Ovary (tissue), 9 donors: ENCODE measurements around the gene IMMP2L. TPM values are rescaled to one million over a fixed set of nuclear protein-coding genes. Genes with fewer than 3 reads are reported as not detected.

ENCODE experiments used
- DNase-seq, 5 donors: peaks; one replicate each; pipeline ENCODE4 v3.0.0-alpha.2; 2019 to 2020
- H3K27ac ChIP-seq, 2 donors: fragments of 200-600 bp; one replicate each; pipeline versions ENCODE4 v1.5.1 to v1.8.0; 2019 to 2022
- H3K27me3 ChIP-seq: fragments of 200-600 bp; one replicate; pipeline ENCODE4 v1.8.0; 2022
- H3K36me3 ChIP-seq: fragments of 200-600 bp; sonication (generic); one replicate; pipeline ENCODE4 v1.5.1; 2019
- H3K4me1 ChIP-seq: one replicate; pipeline ENCODE4 v1.8.1; 2013; ENCODE audit warnings: mild to moderate bottlenecking, moderate library complexity; ENCODE audit not compliant: insufficient read depth
- H3K4me3 ChIP-seq: fragments of 200-600 bp; sonication (generic); one replicate; pipeline ENCODE4 v1.5.1; 2017
- H3K9me3 ChIP-seq, 2 donors: fragments of 200-600 bp in 1 of 2; sonication (generic) in 1 of 2; one replicate each; pipeline versions ENCODE4 v1.5.1 to v1.8.1; 2013 to 2019; ENCODE audit warnings: mild to moderate bottlenecking in 1 of 2, moderate library complexity in 1 of 2
- CTCF ChIP-seq, 3 donors: fragments of 450-650 bp in 2 of 3; fragments of 200-600 bp in 1 of 3; IDR thresholded peaks; one replicate each; pipeline versions ENCODE4 v1.5.1 to v1.8.0; 2016 to 2022; ENCODE audit warnings: antibody characterized with exemption in 3 of 3, mild to moderate bottlenecking in 1 of 3
- EP300 ChIP-seq: sonication (generic); formaldehyde crosslinking; IDR thresholded peaks from one replicate; pipeline ENCODE4 v1.6.1; 2017; ENCODE audit warnings: antibody characterized with exemption
- POLR2A ChIP-seq: fragments of 450-650 bp; IDR thresholded peaks from one replicate; pipeline ENCODE4 v1.6.1; 2017; ENCODE audit warnings: antibody characterized with exemption, mild to moderate bottlenecking, moderate library complexity
- WGBS, 3 donors: extraction: QIAGEN DNeasy Blood & Tissue Kit in 1 of 3; methylation state at CpG; one replicate each; pipeline versions ENCODE4 v1.1.5 to v1.1.7; 2013 to 2017; 5-methylcytosine and 5-hydroxymethylcytosine counted together
- intact Hi-C, 4 donors: fragments of 100-400 bp; cut with DNase I; formaldehyde crosslinking; loops; one replicate each; pipeline versions ENCODE4 v1.11.0 to v1.15.1; 2022 to 2023
- polyA plus RNA-seq, 2 donors: library from polyadenylated mRNA; stranded (reverse); fragments of 200-250 nt in 1 of 2; fragments of 350-450 nt in 1 of 2; fragmentation: Illumina TruSeq in 1 of 2; extraction: RNeasy Lipid Tissue Mini Kit (QIAGEN cat#74804) in 1 of 2; gene quantifications; one replicate each; pipeline ENCODE4 v1.2.3, GENCODE V29; 2013 to 2014
- total RNA-seq, 7 donors: library from RNA; depleted of rRNA in 2 of 7; stranded (reverse); fragments of >200 nt in 2 of 7; fragmentation: NEBNext Ultra II Directional in 3 of 7; extraction: Animal tissue kit (Norgen Biotek cat#: 25700) in 3 of 7; gene quantifications; one replicate each; pipeline versions ENCODE4 v1.1.0 to v1.2.4, GENCODE V29; 2016 to 2023
- donor health status: DM: no; HTN: no; CAD: no; lungs with moderate emphysema.
- donor health status: DM: no; HTN: no; CAD: no.
- donor health status: Bipolar disorder and iron deficiency.
- donor health status: DM: yes; HTN: yes; CAD: no.
- donor health status: DM: no; HTN: no; CAD: no.
- donor health status: DM: yes; HTN: yes; CAD: no.

The IMMP2L gene
- total and polyA plus RNA-seq, 9 donors = 19.5 to 36.9 (median 29.9) TPM

GRCh38 chr7:110909117-110909516, 653.2 kb downstream of the IMMP2L start:
- 80 to 87% (median 84%) methylated on average over 3 of the region's 3 CpGs for WGBS, 3 donors
- H3K27ac ChIP-seq = no peak overlapping the region
- intact Hi-C loops = no loop called here

DNA sequence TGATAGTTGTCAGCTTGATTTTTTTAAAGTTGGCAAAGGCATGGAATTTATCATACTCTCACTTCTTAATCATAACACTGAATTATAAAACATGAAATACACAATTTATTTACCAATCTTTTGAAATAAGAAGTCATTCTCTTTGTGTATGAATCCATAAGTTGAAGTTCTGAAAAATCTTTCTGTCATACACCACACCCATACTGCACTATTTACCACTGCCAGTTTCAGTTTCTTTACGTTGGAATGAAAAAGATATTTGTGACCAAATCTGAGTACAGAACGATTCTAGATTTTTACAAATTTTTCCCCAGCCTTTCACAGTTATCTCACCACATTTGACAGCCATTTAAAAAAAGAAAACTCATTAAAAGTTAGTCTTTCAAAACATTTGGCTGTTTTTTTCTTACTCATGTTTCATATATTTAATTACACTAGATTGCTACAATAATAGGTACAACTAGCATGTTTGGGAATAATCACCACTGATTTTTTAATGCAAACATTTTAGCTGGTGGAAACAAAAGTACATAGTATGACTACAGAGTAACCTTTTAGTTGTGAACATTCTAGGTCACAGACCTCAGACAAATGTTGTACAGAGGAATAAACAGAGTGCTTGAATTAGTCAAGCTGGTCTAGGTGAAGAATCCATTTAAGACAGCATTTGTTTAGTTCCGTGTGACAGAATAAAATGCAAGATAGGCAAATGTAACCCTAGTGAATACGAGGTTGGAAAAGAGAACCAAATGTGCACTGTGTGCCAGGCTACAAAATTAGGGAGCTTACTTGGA, 656.3 kb downstream of the IMMP2L start:
- TF ChIP-seq CTCF (IDR thresholded peaks at IDR 0.05) (no peak), EP300 (no peak)
- WGBS, 3 donors = 84 to 85% (median 84%) methylated on average over 4 of the region's 4 CpGs
- no peaks in the 10 kb centered on the region for H3K9me3 ChIP-seq
- intact Hi-C loops = no loop called here
- H3K4me3 ChIP-seq = no peak overlapping the region
- H3K36me3 ChIP-seq = no peaks in the 10 kb centered on the region
- no peak overlapping the region for H3K27ac ChIP-seq
- no peaks in the 10 kb centered on the region for H3K4me1 ChIP-seq
- no peak for DNase-seq
- no peaks in the 10 kb centered on the region for H3K27me3 ChIP-seq

More at GRCh38 chr7:110909117-110909516, 653.2 kb downstream of the IMMP2L start:
- Histone ChIP-seq H3K4me3 (no peak overlapping the region), H3K9me3 (no peaks in the 10 kb centered on the region), H3K36me3 (no peaks in the 10 kb centered on the region), H3K27me3 (no peaks in the 10 kb centered on the region), H3K4me1 (no peaks in the 10 kb centered on the region)
- DNase-seq = no peak
- TF ChIP-seq POLR2A (no peak), EP300 (no peak), CTCF (IDR thresholded peaks at IDR 0.05) (no peak)

GRCh38 chr7:110898516-110898915, 663.8 kb downstream of the IMMP2L start:
- Histone ChIP-seq H3K36me3 (no peaks in the 10 kb centered on the region), H3K9me3 (no peaks in the 10 kb centered on the region), H3K27me3 (no peaks in the 10 kb centered on the region), H3K4me3 (no peak overlapping the region), H3K27ac (no peak overlapping the region), H3K4me1 (no peaks in the 10 kb centered on the region)
- intact Hi-C loops = no loop called here
- TF ChIP-seq POLR2A = no peak
- DNase-seq = no peak

GRCh38 chr7:110897538-110897937, 664.8 kb downstream of the IMMP2L start:
- H3K4me3 ChIP-seq = no peak overlapping the region
- H3K36me3 ChIP-seq = no peaks in the 10 kb centered on the region
- TF ChIP-seq CTCF (IDR thresholded peaks at IDR 0.05) (no peak), EP300 (no peak)
- no peak for DNase-seq
- H3K27me3 ChIP-seq = no peaks in the 10 kb centered on the region
- H3K4me1 ChIP-seq = no peaks in the 10 kb centered on the region
- intact Hi-C loops = no loop called here
- WGBS, 3 donors = 95 to 99% (median 96%) methylated on average over 1 of the region's 1 CpG
- no peaks in the 10 kb centered on the region for H3K9me3 ChIP-seq
- H3K27ac ChIP-seq = no peak overlapping the region

GRCh38 chr7:110894111-110894510, 668.2 kb downstream of the IMMP2L start:
- TF ChIP-seq POLR2A (no peak), CTCF (IDR thresholded peaks at IDR 0.05) (no peak), EP300 (no peak)
- intact Hi-C loops = no loop called here
- H3K36me3 ChIP-seq = no peaks in the 10 kb centered on the region
- no peak for DNase-seq
- H3K27me3 ChIP-seq = no peaks in the 10 kb centered on the region
- H3K4me3 ChIP-seq = no peak overlapping the region
- WGBS, 3 donors = 92 to 100% (median 97%) methylated on average over 1 of the region's 1 CpG
- H3K9me3 ChIP-seq = no peaks in the 10 kb centered on the region
- H3K4me1 ChIP-seq = no peaks in the 10 kb centered on the region
- no peak overlapping the region for H3K27ac ChIP-seq
